Loucy (cell line): ENCODE results near the gene DHX40.
A peak's percentile ranks its signal among the peaks of the same experiment; 100 is the strongest.

ENCODE experiments used
- EZH2phosphoT487 ChIP-seq: fragments of 200-600 bp; IDR thresholded peaks from 2 replicates; pipeline ENCODE4 v1.6.1; 2018; ENCODE audit warnings: antibody characterized with exemption, mild to moderate bottlenecking, moderate library complexity, borderline replicate concordance
- TF ChIP-seq, protein P1 (sequence below): fragments of 200-600 bp; sonication (generic); conservative IDR thresholded peaks from 2 replicates; pipeline ENCODE4 v1.5.1; 2014; ENCODE audit warnings: mild to moderate bottlenecking, antibody characterized with exemption, low read length

DNA sequence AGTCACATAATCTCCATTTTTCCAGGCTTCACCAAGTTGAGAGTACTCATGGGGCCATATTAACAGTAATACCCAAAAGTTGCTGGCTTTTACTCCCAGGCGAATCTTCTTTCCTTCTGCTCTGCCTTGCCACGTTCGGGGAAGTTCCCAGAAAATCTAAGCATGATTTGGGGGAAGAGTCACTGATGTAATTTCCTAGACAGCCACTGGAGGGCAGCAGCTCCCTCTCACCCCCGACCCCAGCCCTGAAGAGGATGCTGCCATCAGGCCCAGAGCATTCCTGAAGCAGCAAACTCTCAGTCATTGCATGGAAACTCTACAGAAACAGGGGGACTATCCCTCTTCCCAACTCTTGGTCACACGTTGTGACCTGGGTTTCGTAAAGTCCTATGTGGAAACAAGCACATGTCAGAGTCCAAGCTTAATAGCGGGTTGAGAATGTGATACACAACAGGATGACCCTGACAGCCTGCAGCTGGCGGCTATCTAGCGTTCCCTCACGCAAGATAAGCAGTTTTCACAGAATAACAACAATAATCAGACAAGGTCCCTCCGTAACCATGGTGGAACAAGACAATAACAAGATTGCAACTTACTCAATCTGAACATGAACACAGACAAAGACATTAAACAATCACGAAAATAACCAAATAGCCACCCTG lies 43.8 kb upstream of the DHX40 start:
- TF ChIP-seq, protein P1, sequence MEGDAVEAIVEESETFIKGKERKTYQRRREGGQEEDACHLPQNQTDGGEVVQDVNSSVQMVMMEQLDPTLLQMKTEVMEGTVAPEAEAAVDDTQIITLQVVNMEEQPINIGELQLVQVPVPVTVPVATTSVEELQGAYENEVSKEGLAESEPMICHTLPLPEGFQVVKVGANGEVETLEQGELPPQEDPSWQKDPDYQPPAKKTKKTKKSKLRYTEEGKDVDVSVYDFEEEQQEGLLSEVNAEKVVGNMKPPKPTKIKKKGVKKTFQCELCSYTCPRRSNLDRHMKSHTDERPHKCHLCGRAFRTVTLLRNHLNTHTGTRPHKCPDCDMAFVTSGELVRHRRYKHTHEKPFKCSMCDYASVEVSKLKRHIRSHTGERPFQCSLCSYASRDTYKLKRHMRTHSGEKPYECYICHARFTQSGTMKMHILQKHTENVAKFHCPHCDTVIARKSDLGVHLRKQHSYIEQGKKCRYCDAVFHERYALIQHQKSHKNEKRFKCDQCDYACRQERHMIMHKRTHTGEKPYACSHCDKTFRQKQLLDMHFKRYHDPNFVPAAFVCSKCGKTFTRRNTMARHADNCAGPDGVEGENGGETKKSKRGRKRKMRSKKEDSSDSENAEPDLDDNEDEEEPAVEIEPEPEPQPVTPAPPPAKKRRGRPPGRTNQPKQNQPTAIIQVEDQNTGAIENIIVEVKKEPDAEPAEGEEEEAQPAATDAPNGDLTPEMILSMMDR, result peak; percentile 90
- TF ChIP-seq EZH2phosphoT487, result no peak
